Left lung (tissue), 10 donors: ENCODE data around the gene OR4K15. TPM values are rescaled to one million over a fixed set of nuclear protein-coding genes. Genes with fewer than 3 reads are reported as not detected.

ENCODE experiments used
- ATAC-seq: fragments of 200-7000 bp; cut with Tn5 transposase; one replicate; pipeline ENCODE4 v1.9.1; 2020; ENCODE audit warnings: moderate library complexity
- DNase-seq, 4 donors: peaks; one replicate each; pipeline ENCODE4 v3.0.0-alpha.2; 2013 to 2020
- H3K27ac ChIP-seq, 2 donors: fragments of 200-600 bp; sonication (generic) in 1 of 2; one replicate each; pipeline versions ENCODE4 v1.5.0 to v1.8.0; 2020 to 2021
- H3K27me3 ChIP-seq, 2 donors: fragments of 200-600 bp; sonication (generic) in 1 of 2; one replicate each; pipeline versions ENCODE4 v1.5.0 to v1.8.0; 2020 to 2021
- H3K36me3 ChIP-seq, 2 donors: fragments of 200-600 bp; sonication (generic) in 1 of 2; one replicate each; pipeline versions ENCODE4 v1.5.0 to v1.8.0; 2020 to 2021
- H3K4me1 ChIP-seq, 2 donors: fragments of 200-600 bp; one replicate each; pipeline ENCODE4 v1.8.0; 2021
- H3K4me3 ChIP-seq, 2 donors: fragments of 200-600 bp; sonication (generic) in 1 of 2; one replicate each; pipeline versions ENCODE4 v1.5.0 to v1.8.0; 2020 to 2021; ENCODE audit warnings: mild to moderate bottlenecking in 1 of 2
- H3K9me3 ChIP-seq, 2 donors: fragments of 200-600 bp; sonication (generic) in 1 of 2; one replicate each; pipeline versions ENCODE4 v1.5.0 to v1.8.0; 2020 to 2021
- intact Hi-C, 2 donors: fragments of 100-400 bp; cut with DNase I; formaldehyde crosslinking; loops; one replicate each; pipeline versions ENCODE4 v1.11.2 to v1.14.2; 2022
- polyA plus RNA-seq, 6 donors: library from polyadenylated mRNA; unstranded; fragments of 120-200 nt; gene quantifications; one replicate each; pipeline ENCODE4 v1.2.1, GENCODE V29; 2013; ENCODE audit not compliant: insufficient read length in 6 of 6
- total RNA-seq, 2 donors: library from RNA; stranded (reverse); fragmentation: NEBNext Ultra II Directional; extraction: Animal tissue kit (Norgen Biotek cat#: 25700); gene quantifications; one replicate each; pipeline ENCODE4 v1.2.1, GENCODE V29; 2021
- TF ChIP-seq, protein P1 (sequence below), 2 donors: fragments of 200-600 bp; sonication (generic) in 1 of 2; IDR thresholded peaks; one replicate each; pipeline versions ENCODE4 v1.5.0 to v1.8.0; 2021; ENCODE audit warnings: antibody characterized with exemption in 2 of 2
- donor health status: DM: no; HTN: yes; CAD: no.
- donor health status: DM: no; HTN: no; CAD: no.

Gene OR4K15
- total and polyA plus RNA-seq, 8 donors, result not detected

- TF ChIP-seq, protein P1, sequence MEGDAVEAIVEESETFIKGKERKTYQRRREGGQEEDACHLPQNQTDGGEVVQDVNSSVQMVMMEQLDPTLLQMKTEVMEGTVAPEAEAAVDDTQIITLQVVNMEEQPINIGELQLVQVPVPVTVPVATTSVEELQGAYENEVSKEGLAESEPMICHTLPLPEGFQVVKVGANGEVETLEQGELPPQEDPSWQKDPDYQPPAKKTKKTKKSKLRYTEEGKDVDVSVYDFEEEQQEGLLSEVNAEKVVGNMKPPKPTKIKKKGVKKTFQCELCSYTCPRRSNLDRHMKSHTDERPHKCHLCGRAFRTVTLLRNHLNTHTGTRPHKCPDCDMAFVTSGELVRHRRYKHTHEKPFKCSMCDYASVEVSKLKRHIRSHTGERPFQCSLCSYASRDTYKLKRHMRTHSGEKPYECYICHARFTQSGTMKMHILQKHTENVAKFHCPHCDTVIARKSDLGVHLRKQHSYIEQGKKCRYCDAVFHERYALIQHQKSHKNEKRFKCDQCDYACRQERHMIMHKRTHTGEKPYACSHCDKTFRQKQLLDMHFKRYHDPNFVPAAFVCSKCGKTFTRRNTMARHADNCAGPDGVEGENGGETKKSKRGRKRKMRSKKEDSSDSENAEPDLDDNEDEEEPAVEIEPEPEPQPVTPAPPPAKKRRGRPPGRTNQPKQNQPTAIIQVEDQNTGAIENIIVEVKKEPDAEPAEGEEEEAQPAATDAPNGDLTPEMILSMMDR (IDR thresholded peaks at IDR 0.05), result no peak
- Histone ChIP-seq H3K9me3 (no peaks in the 10 kb centered on the region), H3K4me1 (no peaks in the 10 kb centered on the region), H3K36me3 (no peaks in the 10 kb centered on the region), H3K27me3 (no peaks in the 10 kb centered on the region), H3K27ac (no peak overlapping the region), H3K4me3 (no peak overlapping the region)
- no peak for ATAC-seq
- DNase-seq, result no peak
- intact Hi-C loops, result no loop called here
These were observed 547 bp upstream of the OR4K15 start for GRCh38 chr14:19974844-19975243.

- intact Hi-C loops, result no loop called here
- ATAC-seq (no peak), DNase-seq (no peak)
- H3K4me3 ChIP-seq, result no peak overlapping the region
- no peaks in the 10 kb centered on the region for H3K27me3 ChIP-seq
- no peaks in the 10 kb centered on the region for H3K9me3 ChIP-seq
- H3K4me1 ChIP-seq, result no peaks in the 10 kb centered on the region
- H3K36me3 ChIP-seq, result no peaks in the 10 kb centered on the region
- TF ChIP-seq, protein P1 (IDR thresholded peaks at IDR 0.05), result no peak
- H3K27ac ChIP-seq, result no peak overlapping the region
These were observed 18.0 kb downstream of the OR4K15 start for GRCh38 chr14:19993438-19993837.

DNA sequence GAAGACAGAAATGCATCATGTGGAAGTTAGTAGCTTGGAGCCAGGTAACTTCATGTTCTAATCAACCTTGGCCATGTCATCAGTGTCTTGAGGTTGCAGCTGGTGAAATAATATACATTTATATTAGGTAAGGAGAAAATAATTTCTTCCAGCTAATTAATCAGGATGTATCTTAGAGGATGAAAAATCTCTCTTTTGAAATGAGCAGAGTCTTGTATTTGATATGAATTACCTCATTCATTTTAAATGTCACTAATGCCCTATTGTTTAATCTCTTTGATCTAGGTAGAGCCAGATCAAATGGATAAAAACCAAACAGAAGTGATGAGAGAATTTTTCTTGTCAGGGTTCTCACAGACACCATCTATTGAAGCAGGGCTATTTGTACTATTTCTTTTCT, 26.5 kb downstream of the OR4K15 start, which contains the start of gene OR4Q2:
OR4Q2 (plus strand) TSS at position 301 of the 400 bp plus-strand sequence.
- ATAC-seq (no peak), DNase-seq (no peak)
- intact Hi-C loops, result no loop called here
- no peaks in the 10 kb centered on the region for H3K27me3 ChIP-seq
- no peak within 1 kb of the TSS for H3K4me3 ChIP-seq
- H3K4me1 ChIP-seq, result no peaks in the 10 kb centered on the region
- TF ChIP-seq, protein P1 (IDR thresholded peaks at IDR 0.05), result no peak
- H3K27ac ChIP-seq, result no peak within 1 kb of the TSS
- no peaks in the 10 kb centered on the region for H3K36me3 ChIP-seq
- H3K9me3 ChIP-seq, result no peaks in the 10 kb centered on the region

DNA sequence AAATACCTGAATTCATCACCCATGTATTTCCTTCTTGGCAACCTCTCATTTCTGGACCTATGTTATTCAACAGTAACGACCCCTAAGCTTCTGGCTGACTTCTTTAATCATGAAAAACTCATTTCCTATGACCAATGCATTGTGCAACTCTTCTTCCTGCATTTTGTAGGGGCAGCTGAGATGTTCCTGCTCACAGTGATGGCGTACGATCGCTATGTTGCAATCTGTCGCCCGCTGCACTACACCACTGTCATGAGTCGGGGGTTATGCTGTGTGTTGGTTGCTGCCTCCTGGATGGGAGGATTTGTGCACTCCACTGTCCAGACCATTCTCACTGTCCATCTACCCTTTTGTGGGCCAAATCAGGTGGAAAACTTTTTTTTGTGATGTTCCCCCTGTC, 26.9 kb downstream of the OR4K15 start:
- ATAC-seq, result no peak
- no peaks in the 10 kb centered on the region for H3K36me3 ChIP-seq
- H3K4me3 ChIP-seq, result no peak overlapping the region
- H3K27me3 ChIP-seq, result no peaks in the 10 kb centered on the region
- H3K27ac ChIP-seq, result no peak overlapping the region
- no peaks in the 10 kb centered on the region for H3K4me1 ChIP-seq
- TF ChIP-seq, protein P1 (IDR thresholded peaks at IDR 0.05), result no peak
- intact Hi-C loops, result no loop called here
- no peaks in the 10 kb centered on the region for H3K9me3 ChIP-seq
- no peak for DNase-seq

GRCh38 chr14:20008156-20008555, 32.8 kb downstream of the OR4K15 start:
- Histone ChIP-seq H3K27ac (no peak overlapping the region), H3K4me1 (no peaks in the 10 kb centered on the region), H3K36me3 (no peaks in the 10 kb centered on the region), H3K4me3 (no peak overlapping the region), H3K27me3 (no peaks in the 10 kb centered on the region), H3K9me3 (no peaks in the 10 kb centered on the region)
- DNase-seq (no peak), ATAC-seq (no peak)
- TF ChIP-seq, protein P1 (IDR thresholded peaks at IDR 0.05), result no peak
- intact Hi-C loops, result no loop called here
